ENCODE measurements around the gene WEE2.
A peak's percentile ranks its signal among the peaks of the same experiment; 100 is the strongest.
"Not testable (repeated sequence)": the region's sequence is repeated elsewhere in the genome, so short reads cannot be mapped to it uniquely, and the experiment has no call there.

Gene WEE2

GRCh38 chr7:141715794-141716689 is 7.9 kb downstream of the WEE2 start:
- no peak for DNase-seq

- DNase-seq, result no peak
Measured at GRCh38 chr7:141717450-141717849, 9.3 kb downstream of the WEE2 start.

GRCh38 chr7:141722529-141722928 is 14.4 kb downstream of the WEE2 start:
- DNase-seq, result no peak

- no peak for DNase-seq
Measured at GRCh38 chr7:141729020-141729419, 20.9 kb downstream of the WEE2 start.

- no peak for DNase-seq
Measured at GRCh38 chr7:141731476-141732149, 23.5 kb downstream of the WEE2 start.

GRCh38 chr7:141737118-141737835 is 29.1 kb downstream of the WEE2 start:
- peak; percentile 11 for DNase-seq

GRCh38 chr7:141737836-141738591 is 29.9 kb downstream of the WEE2 start, which contains the start of gene SSBP1:
TSS of gene SSBP1 (plus strand) at chr7:141738358. CDS start at chr7:141739167, 809 bp downstream.
- DNase-seq, result peak; percentile 88

- no peak for DNase-seq
Measured at GRCh38 chr7:141738592-141739013, 30.4 kb downstream of the WEE2 start.

- DNase-seq, result no peak
Measured at GRCh38 chr7:141739250-141739649, 31.1 kb downstream of the WEE2 start.

- no peak for DNase-seq
Measured at GRCh38 chr7:141742229-141742628, 34.1 kb downstream of the WEE2 start.

- no peak for DNase-seq
Measured at GRCh38 chr7:141744131-141744530, 36.0 kb downstream of the WEE2 start.

- DNase-seq, result no peak
Measured at GRCh38 chr7:141748396-141748795, 40.2 kb downstream of the WEE2 start.

- not testable (repeated sequence) for DNase-seq
Measured at GRCh38 chr7:141751904-141752303, 43.8 kb downstream of the WEE2 start.

- DNase-seq, result no peak
Measured at GRCh38 chr7:141752634-141753033, 44.5 kb downstream of the WEE2 start.

GRCh38 chr7:141754939-141755338 is 46.8 kb downstream of the WEE2 start:
- DNase-seq, result no peak

GRCh38 chr7:141763797-141764196 is 55.6 kb downstream of the WEE2 start, which contains the start of gene TAS2R3:
TSS of gene TAS2R3 (plus strand) at chr7:141764097. CDS start at chr7:141764159, 62 bp downstream.
- no peak for DNase-seq

- DNase-seq, result not testable (repeated sequence)
Measured at GRCh38 chr7:141770083-141770583, 62.0 kb downstream of the WEE2 start.

GRCh38 chr7:141776374-141776773 is 68.2 kb downstream of the WEE2 start, which contains the start of gene TAS2R4:
TSS of gene TAS2R4 (plus strand) at chr7:141776674. CDS start at chr7:141778489, 1,815 bp downstream.
- no peak for DNase-seq
